GM21737 (cell line): Measurements from ENCODE around the gene EPG5.
A peak's percentile ranks its signal among the peaks of the same experiment; 100 is the strongest.
"Not testable (repeated sequence)": the region's sequence is repeated elsewhere in the genome, so short reads cannot be mapped to it uniquely, and the experiment has no call there.

Source experiments
- ATAC-seq: cut with Tn5 transposase; IDR thresholded peaks from one replicate; pipeline ENCODE4 v1.9.1; 2021; ENCODE audit warnings: mild to moderate bottlenecking, moderate library complexity; ENCODE audit not compliant: unreplicated experiment

The EPG5 gene

GRCh38 chr18:45839414-45840395 is 127.4 kb downstream of the EPG5 start:
- no peak for ATAC-seq

GRCh38 chr18:45838302-45839070 is 128.6 kb downstream of the EPG5 start:
- ATAC-seq: no peak

- ATAC-seq: peak; percentile 61
Measured at GRCh38 chr18:45837283-45838070, 129.7 kb downstream of the EPG5 start.

- no peak for ATAC-seq
Measured at GRCh38 chr18:45836242-45837205, 130.6 kb downstream of the EPG5 start.

GRCh38 chr18:45835057-45835636 is 132.0 kb downstream of the EPG5 start:
- no peak for ATAC-seq

GRCh38 chr18:45834306-45834705 is 132.8 kb downstream of the EPG5 start:
- ATAC-seq: no peak

- ATAC-seq: no peak
Measured at GRCh38 chr18:45833846-45834245, 133.3 kb downstream of the EPG5 start.

GRCh38 chr18:45830917-45831316 is 136.2 kb downstream of the EPG5 start:
- ATAC-seq: no peak

GRCh38 chr18:45829855-45830254 is 137.3 kb downstream of the EPG5 start:
- no peak for ATAC-seq

GRCh38 chr18:45828917-45829811 is 138.0 kb downstream of the EPG5 start:
- no peak for ATAC-seq

GRCh38 chr18:45826716-45827115 is 140.4 kb downstream of the EPG5 start:
- not testable (repeated sequence) for ATAC-seq

GRCh38 chr18:45826084-45826483 is 141.0 kb downstream of the EPG5 start:
- ATAC-seq: no peak

- no peak for ATAC-seq
Measured at GRCh38 chr18:45825258-45826044, 141.7 kb downstream of the EPG5 start, which contains the start of gene SIGLEC15. Gene SIGLEC15, plus strand, starts transcription at chr18:45825675. Its CDS starts 54 bp downstream, at chr18:45825729.

GRCh38 chr18:45821711-45822110 is 145.4 kb downstream of the EPG5 start:
- ATAC-seq: no peak

- ATAC-seq: no peak
Measured at GRCh38 chr18:45821026-45821425, 146.1 kb downstream of the EPG5 start.

GRCh38 chr18:45820106-45820745 is 146.9 kb downstream of the EPG5 start:
- ATAC-seq: no peak

- ATAC-seq: not testable (repeated sequence)
Measured at GRCh38 chr18:45818765-45819164, 148.4 kb downstream of the EPG5 start.
